D721Med (cell line): Measurements from ENCODE around the gene CXADR.

ENCODE experiments used
- DNase-seq: peaks from one replicate; pipeline ENCODE4 v3.0.0; 2011; ENCODE audit warnings: low spot score; ENCODE audit not compliant: insufficient read length
- FAIRE-seq: peaks from 2 replicates; lab custom pipeline; 2011; peaks lifted over from hg19 to GRCh38; lab: Jason Lieb, UNC
- TF ChIP-seq, protein P1 (sequence below): IDR thresholded peaks from 2 replicates; pipeline ENCODE4 v1.5.1; 2012; ENCODE audit warnings: mild to moderate bottlenecking, control low read depth; ENCODE audit not compliant: insufficient read depth; ENCODE audit errors: missing control alignments

CXADR gene

GRCh38 chr21:17512253-17513213 lies at the start of gene CXADR:
CXADR (plus strand) TSS chr21:17513043; CDS start chr21:17513130, 87 bp downstream.
- TF ChIP-seq, protein P1, sequence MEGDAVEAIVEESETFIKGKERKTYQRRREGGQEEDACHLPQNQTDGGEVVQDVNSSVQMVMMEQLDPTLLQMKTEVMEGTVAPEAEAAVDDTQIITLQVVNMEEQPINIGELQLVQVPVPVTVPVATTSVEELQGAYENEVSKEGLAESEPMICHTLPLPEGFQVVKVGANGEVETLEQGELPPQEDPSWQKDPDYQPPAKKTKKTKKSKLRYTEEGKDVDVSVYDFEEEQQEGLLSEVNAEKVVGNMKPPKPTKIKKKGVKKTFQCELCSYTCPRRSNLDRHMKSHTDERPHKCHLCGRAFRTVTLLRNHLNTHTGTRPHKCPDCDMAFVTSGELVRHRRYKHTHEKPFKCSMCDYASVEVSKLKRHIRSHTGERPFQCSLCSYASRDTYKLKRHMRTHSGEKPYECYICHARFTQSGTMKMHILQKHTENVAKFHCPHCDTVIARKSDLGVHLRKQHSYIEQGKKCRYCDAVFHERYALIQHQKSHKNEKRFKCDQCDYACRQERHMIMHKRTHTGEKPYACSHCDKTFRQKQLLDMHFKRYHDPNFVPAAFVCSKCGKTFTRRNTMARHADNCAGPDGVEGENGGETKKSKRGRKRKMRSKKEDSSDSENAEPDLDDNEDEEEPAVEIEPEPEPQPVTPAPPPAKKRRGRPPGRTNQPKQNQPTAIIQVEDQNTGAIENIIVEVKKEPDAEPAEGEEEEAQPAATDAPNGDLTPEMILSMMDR = peak; percentile 33
- FAIRE-seq (no peak), DNase-seq (peak; percentile 41)

DNA sequence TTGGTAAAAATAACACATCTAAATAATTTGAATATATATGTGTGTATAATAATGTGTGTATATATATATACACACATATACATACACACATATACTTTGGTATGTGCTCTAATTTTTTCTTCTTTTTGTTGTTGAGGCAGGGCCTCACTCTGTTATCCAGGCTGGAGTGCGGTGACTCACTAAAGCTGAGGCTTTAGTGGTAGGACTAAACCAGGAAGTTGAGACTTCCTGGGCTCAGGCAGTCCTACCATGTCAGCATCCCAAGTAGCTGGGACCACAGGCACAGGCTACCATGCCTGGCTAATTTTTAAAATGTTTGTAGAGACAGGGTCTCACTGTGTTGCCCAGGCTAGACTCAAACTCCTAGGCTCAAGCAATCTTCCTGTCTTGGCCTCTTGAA lies 46.7 kb upstream of the CXADR start:
- FAIRE-seq (no peak), DNase-seq (no peak)

DNA sequence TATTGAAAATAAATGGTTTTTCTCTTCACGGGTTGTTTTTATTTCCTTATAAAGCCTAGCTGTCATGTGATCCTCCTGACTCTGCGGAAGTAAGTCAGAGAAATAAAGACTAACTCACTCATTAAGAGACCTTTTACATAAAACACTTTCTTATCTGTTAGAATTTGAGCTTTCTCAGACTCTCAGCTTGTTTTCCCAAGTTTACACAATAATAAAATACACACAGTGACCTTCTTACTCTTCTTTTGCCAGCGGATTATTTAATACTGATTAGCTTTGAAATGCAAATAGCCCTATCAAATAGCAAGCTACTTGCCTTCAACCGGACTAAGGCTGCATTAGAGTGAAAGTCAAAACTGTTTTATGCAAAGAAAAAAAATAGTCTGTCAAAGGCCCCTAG lies 45.5 kb upstream of the CXADR start:
- FAIRE-seq (no peak), DNase-seq (no peak)
- TF ChIP-seq, protein P1 = no peak

More for the DNA sequence above, 46.7 kb upstream of the CXADR start:
- TF ChIP-seq, protein P1 = no peak

DNA sequence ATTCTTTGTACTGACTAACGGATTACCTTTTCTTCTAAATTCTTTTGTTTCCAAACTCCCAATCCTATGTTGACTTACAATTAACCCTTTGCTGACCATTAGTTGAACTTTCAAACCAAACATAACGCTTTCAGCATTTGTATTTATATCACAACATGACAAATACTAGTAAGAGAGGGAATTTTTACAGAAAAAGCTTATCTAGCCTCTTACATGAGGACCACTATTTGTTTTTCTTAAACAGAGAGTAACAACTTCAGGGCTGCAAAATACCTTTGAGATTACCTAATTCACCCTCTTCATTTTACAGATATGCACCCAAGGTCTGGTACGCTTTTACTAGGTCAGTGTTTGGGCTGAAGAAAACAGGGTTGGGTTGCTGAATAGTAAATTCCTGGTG lies 45.0 kb upstream of the CXADR start:
- TF ChIP-seq, protein P1 = no peak
- DNase-seq = no peak
- no peak for FAIRE-seq

- DNase-seq (no peak), FAIRE-seq (no peak)
- TF ChIP-seq, protein P1 = no peak
Measured at GRCh38 chr21:17468698-17469097, 44.1 kb upstream of the CXADR start.

- TF ChIP-seq, protein P1 = no peak
- DNase-seq (no peak), FAIRE-seq (no peak)
Measured at GRCh38 chr21:17469727-17470126, 43.1 kb upstream of the CXADR start.

- no peak for DNase-seq
- TF ChIP-seq, protein P1 = no peak
- FAIRE-seq = no peak
Measured at GRCh38 chr21:17472182-17472581, 40.7 kb upstream of the CXADR start.
